Measurements from ENCODE around the gene RASSF7. TPM values are rescaled to one million over a fixed set of nuclear protein-coding genes. Genes with fewer than 3 reads are reported as not detected.
"Not testable (repeated sequence)": the region's sequence is repeated elsewhere in the genome, so short reads cannot be mapped to it uniquely, and the experiment has no call there.

The RASSF7 gene
- polyA plus RNA-seq, 1 donor from 2014 or later = 37.1 TPM

DNA sequence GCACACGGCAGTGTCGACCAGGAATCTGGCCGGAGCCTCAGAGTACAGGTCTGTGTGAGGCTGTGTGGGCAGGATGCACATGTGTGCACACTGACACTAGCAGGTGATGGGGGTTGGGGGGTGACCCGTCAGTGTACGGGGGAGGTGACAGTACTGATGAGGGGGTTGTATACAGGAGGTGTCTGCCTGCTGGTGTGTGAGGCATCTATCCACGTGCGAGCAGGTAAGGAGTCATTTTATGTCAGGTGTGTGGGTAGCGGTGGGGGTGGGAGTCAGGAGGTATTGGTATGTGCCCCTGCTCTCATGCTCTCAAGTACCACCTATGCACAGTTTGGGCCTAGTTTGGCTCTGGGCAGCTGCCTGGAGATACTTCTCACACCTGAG lies 11.0 kb downstream of the RASSF7 start:
- Histone ChIP-seq H3K27me3 (ENCODE audit: insufficient read depth, low read depth, low read length) (no peaks in the 10 kb centered on the region), H3K9ac (ENCODE audit: low read length) (no peak overlapping the region), H3K27ac (ENCODE audit: low read length) (no peak overlapping the region), H4K20me1 (ENCODE audit: insufficient read depth) (no peaks in the 10 kb centered on the region), H3K4me2 (ENCODE audit: low read length) (no peak overlapping the region), H3K9me3 (ENCODE audit: low read length) (no peaks in the 10 kb centered on the region), H3K9me2 (ENCODE audit: insufficient read depth, low read length) (no peaks in the 10 kb centered on the region), H2AFZ (ENCODE audit: low read depth, low read length) (no peak overlapping the region), H3F3A (ENCODE audit: insufficient read depth, low read length, poor library complexity, severe bottlenecking) (no peaks in the 10 kb centered on the region), H3K79me2 (replicated peaks; ENCODE audit: insufficient read depth, low read length) (peaks cover under 1% of the 10 kb centered on the region), H3K36me3 (ENCODE audit: insufficient read depth, low read length) (no peaks in the 10 kb centered on the region), H3K4me3 (ENCODE audit: low read length) (no peak overlapping the region)
- no peak for TF ChIP-seq EP300 (conservative IDR thresholded peaks at IDR 0.05; ENCODE audit: poor library complexity, severe bottlenecking)
- TF ChIP-seq, protein P1, sequence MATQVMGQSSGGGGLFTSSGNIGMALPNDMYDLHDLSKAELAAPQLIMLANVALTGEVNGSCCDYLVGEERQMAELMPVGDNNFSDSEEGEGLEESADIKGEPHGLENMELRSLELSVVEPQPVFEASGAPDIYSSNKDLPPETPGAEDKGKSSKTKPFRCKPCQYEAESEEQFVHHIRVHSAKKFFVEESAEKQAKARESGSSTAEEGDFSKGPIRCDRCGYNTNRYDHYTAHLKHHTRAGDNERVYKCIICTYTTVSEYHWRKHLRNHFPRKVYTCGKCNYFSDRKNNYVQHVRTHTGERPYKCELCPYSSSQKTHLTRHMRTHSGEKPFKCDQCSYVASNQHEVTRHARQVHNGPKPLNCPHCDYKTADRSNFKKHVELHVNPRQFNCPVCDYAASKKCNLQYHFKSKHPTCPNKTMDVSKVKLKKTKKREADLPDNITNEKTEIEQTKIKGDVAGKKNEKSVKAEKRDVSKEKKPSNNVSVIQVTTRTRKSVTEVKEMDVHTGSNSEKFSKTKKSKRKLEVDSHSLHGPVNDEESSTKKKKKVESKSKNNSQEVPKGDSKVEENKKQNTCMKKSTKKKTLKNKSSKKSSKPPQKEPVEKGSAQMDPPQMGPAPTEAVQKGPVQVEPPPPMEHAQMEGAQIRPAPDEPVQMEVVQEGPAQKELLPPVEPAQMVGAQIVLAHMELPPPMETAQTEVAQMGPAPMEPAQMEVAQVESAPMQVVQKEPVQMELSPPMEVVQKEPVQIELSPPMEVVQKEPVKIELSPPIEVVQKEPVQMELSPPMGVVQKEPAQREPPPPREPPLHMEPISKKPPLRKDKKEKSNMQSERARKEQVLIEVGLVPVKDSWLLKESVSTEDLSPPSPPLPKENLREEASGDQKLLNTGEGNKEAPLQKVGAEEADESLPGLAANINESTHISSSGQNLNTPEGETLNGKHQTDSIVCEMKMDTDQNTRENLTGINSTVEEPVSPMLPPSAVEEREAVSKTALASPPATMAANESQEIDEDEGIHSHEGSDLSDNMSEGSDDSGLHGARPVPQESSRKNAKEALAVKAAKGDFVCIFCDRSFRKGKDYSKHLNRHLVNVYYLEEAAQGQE (IDR thresholded peaks at IDR 0.05; ENCODE audit: borderline replicate concordance) = no peak
- no peak for TF ChIP-seq EZH2 (IDR thresholded peaks at IDR 0.05; ENCODE audit: borderline replicate concordance, insufficient read depth, low read length, poor library complexity, severe bottlenecking)
- TF ChIP-seq SMC3 (conservative IDR thresholded peaks at IDR 0.05; ENCODE audit: poor library complexity) = no peak
- TF ChIP-seq POLR2AphosphoS5 (IDR thresholded peaks at IDR 0.05) = no peak
- no peak for TF ChIP-seq TAF1 (IDR thresholded peaks at IDR 0.05; ENCODE audit: low read depth)
- no peak for TF ChIP-seq RAD21 (conservative IDR thresholded peaks at IDR 0.05)
- TF ChIP-seq, protein P2, sequence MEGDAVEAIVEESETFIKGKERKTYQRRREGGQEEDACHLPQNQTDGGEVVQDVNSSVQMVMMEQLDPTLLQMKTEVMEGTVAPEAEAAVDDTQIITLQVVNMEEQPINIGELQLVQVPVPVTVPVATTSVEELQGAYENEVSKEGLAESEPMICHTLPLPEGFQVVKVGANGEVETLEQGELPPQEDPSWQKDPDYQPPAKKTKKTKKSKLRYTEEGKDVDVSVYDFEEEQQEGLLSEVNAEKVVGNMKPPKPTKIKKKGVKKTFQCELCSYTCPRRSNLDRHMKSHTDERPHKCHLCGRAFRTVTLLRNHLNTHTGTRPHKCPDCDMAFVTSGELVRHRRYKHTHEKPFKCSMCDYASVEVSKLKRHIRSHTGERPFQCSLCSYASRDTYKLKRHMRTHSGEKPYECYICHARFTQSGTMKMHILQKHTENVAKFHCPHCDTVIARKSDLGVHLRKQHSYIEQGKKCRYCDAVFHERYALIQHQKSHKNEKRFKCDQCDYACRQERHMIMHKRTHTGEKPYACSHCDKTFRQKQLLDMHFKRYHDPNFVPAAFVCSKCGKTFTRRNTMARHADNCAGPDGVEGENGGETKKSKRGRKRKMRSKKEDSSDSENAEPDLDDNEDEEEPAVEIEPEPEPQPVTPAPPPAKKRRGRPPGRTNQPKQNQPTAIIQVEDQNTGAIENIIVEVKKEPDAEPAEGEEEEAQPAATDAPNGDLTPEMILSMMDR (IDR thresholded peaks at IDR 0.05; ENCODE audit: poor library complexity, severe bottlenecking) = no peak
- no peak for TF ChIP-seq MXI1 (conservative IDR thresholded peaks at IDR 0.05; ENCODE audit: poor library complexity, severe bottlenecking)

DNA sequence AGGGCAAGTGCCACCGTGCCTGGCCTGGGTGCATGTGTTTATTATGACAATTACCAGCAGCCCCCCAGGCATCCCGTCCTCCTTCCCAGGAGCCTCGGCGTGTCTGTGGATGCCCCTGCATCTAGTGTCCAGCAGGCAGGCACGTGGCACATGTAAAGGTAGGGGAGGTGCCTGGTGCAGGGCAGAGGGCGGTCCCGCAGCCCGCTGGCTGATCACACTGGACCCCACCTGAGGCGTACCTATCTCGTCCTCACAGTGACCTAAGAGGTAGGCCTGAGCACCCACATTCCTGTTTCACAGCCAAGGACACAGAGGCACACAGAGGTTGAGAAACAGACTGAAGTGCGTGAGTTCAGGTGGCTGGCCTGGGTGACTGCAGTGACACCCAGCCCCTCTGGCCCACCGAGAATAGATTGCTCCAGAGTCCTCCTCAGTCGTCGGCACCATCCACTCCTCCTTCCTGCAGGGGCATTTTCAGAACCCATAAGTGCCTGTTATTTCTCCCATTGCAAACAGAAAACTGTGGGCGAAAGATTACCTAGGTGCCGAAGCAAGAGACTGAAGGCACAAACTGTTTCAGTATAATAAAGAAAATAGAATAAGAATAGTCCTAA lies 12.5 kb downstream of the RASSF7 start:
- H3K9ac ChIP-seq (ENCODE audit: low read length) = no peak overlapping the region
- H3K27me3 ChIP-seq (ENCODE audit: insufficient read depth, low read depth, low read length) = no peaks in the 10 kb centered on the region
- H3K4me3 ChIP-seq (ENCODE audit: low read length) = no peak overlapping the region
- no peak overlapping the region for H3K4me2 ChIP-seq (ENCODE audit: low read length)
- TF ChIP-seq, protein P1 (IDR thresholded peaks at IDR 0.05; ENCODE audit: borderline replicate concordance) = no peak
- no peak for TF ChIP-seq SMC3 (conservative IDR thresholded peaks at IDR 0.05; ENCODE audit: poor library complexity)
- TF ChIP-seq POLR2AphosphoS5 (IDR thresholded peaks at IDR 0.05) = no peak
- TF ChIP-seq, protein P2 (IDR thresholded peaks at IDR 0.05; ENCODE audit: poor library complexity, severe bottlenecking) = no peak
- no peak for TF ChIP-seq EP300 (conservative IDR thresholded peaks at IDR 0.05; ENCODE audit: poor library complexity, severe bottlenecking)
- no peak for TF ChIP-seq MXI1 (conservative IDR thresholded peaks at IDR 0.05; ENCODE audit: poor library complexity, severe bottlenecking)
- no peak for TF ChIP-seq RAD21 (conservative IDR thresholded peaks at IDR 0.05)
- no peak for TF ChIP-seq TAF1 (IDR thresholded peaks at IDR 0.05; ENCODE audit: low read depth)
- no peak for TF ChIP-seq EZH2 (IDR thresholded peaks at IDR 0.05; ENCODE audit: borderline replicate concordance, insufficient read depth, low read length, poor library complexity, severe bottlenecking)
- H3K9me3 ChIP-seq (ENCODE audit: low read length) = no peaks in the 10 kb centered on the region
- no peak overlapping the region for H2AFZ ChIP-seq (ENCODE audit: low read depth, low read length)
- no peaks in the 10 kb centered on the region for H3F3A ChIP-seq (ENCODE audit: insufficient read depth, low read length, poor library complexity, severe bottlenecking)
- no peaks in the 10 kb centered on the region for H3K36me3 ChIP-seq (ENCODE audit: insufficient read depth, low read length)
- H3K9me2 ChIP-seq (ENCODE audit: insufficient read depth, low read length) = no peaks in the 10 kb centered on the region
- peaks cover 5% of the 10 kb centered on the region for H4K20me1 ChIP-seq (ENCODE audit: insufficient read depth)
- H3K27ac ChIP-seq (ENCODE audit: low read length) = no peak overlapping the region
- H3K79me2 ChIP-seq (replicated peaks; ENCODE audit: insufficient read depth, low read length) = peaks cover 15% of the 10 kb centered on the region

DNA sequence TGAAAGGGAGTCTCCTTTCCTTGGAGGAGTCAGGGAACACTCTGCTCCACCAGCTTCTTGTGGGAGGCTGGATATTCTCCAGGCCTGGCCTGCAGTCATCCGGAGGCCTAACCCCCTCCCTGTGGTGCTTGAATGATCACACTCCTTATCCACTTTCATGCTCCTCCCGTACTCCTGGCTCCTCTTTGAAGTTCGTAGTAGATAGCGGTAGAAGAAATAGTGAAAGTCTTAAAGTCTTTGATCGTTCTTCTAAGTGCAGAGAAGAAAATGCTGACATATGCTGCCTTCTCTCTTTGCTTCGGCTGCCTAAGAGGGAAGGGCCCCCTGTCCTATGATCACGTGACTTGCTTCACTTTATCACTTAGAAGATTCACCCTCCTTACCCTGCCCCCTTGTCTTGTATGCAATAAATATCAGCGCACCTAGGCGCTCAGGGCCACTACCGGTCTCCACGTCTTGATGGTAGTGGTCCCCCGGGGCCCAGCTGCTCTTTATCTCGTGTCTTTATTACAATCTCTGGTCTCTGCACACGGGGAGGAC lies 13.3 kb downstream of the RASSF7 start:
- H4K20me1 ChIP-seq (ENCODE audit: insufficient read depth); H3K9me3 ChIP-seq (ENCODE audit: low read length); H3K9ac ChIP-seq (ENCODE audit: low read length); H3K36me3 ChIP-seq (ENCODE audit: insufficient read depth, low read length); H3K27me3 ChIP-seq (ENCODE audit: insufficient read depth, low read depth, low read length); H3K9me2 ChIP-seq (ENCODE audit: insufficient read depth, low read length); H3F3A ChIP-seq (ENCODE audit: insufficient read depth, low read length, poor library complexity, severe bottlenecking); H3K4me2 ChIP-seq (ENCODE audit: low read length); H3K27ac ChIP-seq (ENCODE audit: low read length); H2AFZ ChIP-seq (ENCODE audit: low read depth, low read length): not testable (repeated sequence)
- Histone ChIP-seq H3K79me2 (replicated peaks; ENCODE audit: insufficient read depth, low read length) (peaks cover 23% of the 10 kb centered on the region), H3K4me3 (ENCODE audit: low read length) (peak overlapping the region; percentile 95)
